Stimulated activated naive CD8-positive, alpha-beta T cell treated with anti-CD3 and anti-CD28 coated beads, Interleukin-15, Interleukin-2, amounts not matched to agents 100 U/mL and 50 U/mL, for 24 hours (primary cell): Measurements from ENCODE around the gene CD79A.

Experiments
- ATAC-seq: fragments of 150-1000 bp; cut with Tn5 transposase; one replicate; pipeline ENCODE4 v1.10.0; 2021
- DNase-seq: peaks from one replicate; pipeline ENCODE4 v3.0.0; 2021

CD79A gene

GRCh38 chr19:41919948-41920712 is 43.1 kb downstream of the CD79A start:
- no peak for DNase-seq
- ATAC-seq, result no peak

- no peak for DNase-seq
- ATAC-seq, result no peak
Observed at GRCh38 chr19:41920882-41921576, 44.0 kb downstream of the CD79A start.

- DNase-seq (no peak), ATAC-seq (no peak)
Observed at GRCh38 chr19:41921577-41922576, 44.8 kb downstream of the CD79A start.

- DNase-seq, result no peak
- ATAC-seq, result no peak
Observed at GRCh38 chr19:41922585-41922984, 45.5 kb downstream of the CD79A start.

- DNase-seq (no peak), ATAC-seq (no peak)
Observed at GRCh38 chr19:41923045-41923788, 46.1 kb downstream of the CD79A start.

GRCh38 chr19:41924151-41925145 is 47.4 kb downstream of the CD79A start:
- ATAC-seq (no peak), DNase-seq (no peak)

GRCh38 chr19:41925208-41926003 is 48.3 kb downstream of the CD79A start:
- ATAC-seq (no peak), DNase-seq (no peak)

- ATAC-seq (no peak), DNase-seq (no peak)
Observed at GRCh38 chr19:41926028-41926762, 49.1 kb downstream of the CD79A start.

- no peak for DNase-seq
Observed at GRCh38 chr19:41926763-41927496, 49.9 kb downstream of the CD79A start.

GRCh38 chr19:41927497-41928192 is 50.6 kb downstream of the CD79A start:
- peak; percentile 10 for ATAC-seq
- DNase-seq, result no peak

More at GRCh38 chr19:41926763-41927496, 49.9 kb downstream of the CD79A start:
- no peak for ATAC-seq

- ATAC-seq (peak; percentile 36), DNase-seq (no peak)
Observed at GRCh38 chr19:41928221-41928683, 51.2 kb downstream of the CD79A start, which contains the start of gene ERFL. Gene ERFL (minus strand): TSS chr19:41928449. CDS start chr19:41912919, 15,530 bp downstream.

- DNase-seq, result no peak
- ATAC-seq, result peak; percentile 44
Observed at GRCh38 chr19:41928754-41929535, 51.9 kb downstream of the CD79A start.

GRCh38 chr19:41929536-41930071 is 52.5 kb downstream of the CD79A start:
- ATAC-seq, result no peak

GRCh38 chr19:41930322-41930722 is 53.2 kb downstream of the CD79A start:
- no peak for ATAC-seq
- DNase-seq, result no peak

More at GRCh38 chr19:41929536-41930071, 52.5 kb downstream of the CD79A start:
- DNase-seq, result no peak
